Karpas-422 (cell line): ENCODE results near the gene ADO. TPM values are rescaled to one million over a fixed set of nuclear protein-coding genes. Genes with fewer than 3 reads are reported as not detected.

Experiments
- DNase-seq: peaks from one replicate; pipeline ENCODE4 v3.0.0-alpha.2; 2015
- H2AFZ ChIP-seq: fragments of 200-600 bp; sonication (generic); 2 replicates; pipeline ENCODE4 v1.6.1; 2014; ENCODE audit warnings: antibody characterized with exemption, low read length, mixed read lengths
- H3K27ac ChIP-seq: fragments of 200-600 bp; sonication (generic); 2 replicates; pipeline ENCODE4 v1.5.1; 2014; ENCODE audit warnings: mild to moderate bottlenecking, low read length, moderate library complexity
- H3K27me3 ChIP-seq: fragments of 200-600 bp; sonication (generic); 2 replicates; pipeline ENCODE4 v1.6.1; 2014; ENCODE audit warnings: low read length, mixed read lengths
- H3K36me3 ChIP-seq: fragments of 200-600 bp; sonication (generic); 2 replicates; pipeline ENCODE4 v1.6.1; 2014; ENCODE audit warnings: low read length, mixed read lengths; ENCODE audit not compliant: insufficient read depth
- H3K4me1 ChIP-seq: fragments of 200-600 bp; sonication (generic); 2 replicates; pipeline ENCODE4 v1.6.1; 2014; ENCODE audit warnings: mild to moderate bottlenecking, low read length, mixed read lengths
- H3K4me2 ChIP-seq: fragments of 200-600 bp; sonication (generic); 2 replicates; pipeline ENCODE4 v1.6.1; 2014; ENCODE audit warnings: low read length, low read depth, mild to moderate bottlenecking; ENCODE audit not compliant: poor library complexity, severe bottlenecking
- H3K4me3 ChIP-seq: fragments of 200-600 bp; sonication (generic); 2 replicates; pipeline ENCODE4 v1.5.1; 2014; ENCODE audit warnings: mild to moderate bottlenecking, antibody characterized with exemption, low read length, mixed read lengths
- H3K79me2 ChIP-seq: fragments of 200-600 bp; sonication (generic); 2 replicates; pipeline ENCODE4 v1.6.1; 2014; ENCODE audit warnings: mild to moderate bottlenecking, low read length, mixed read lengths
- H3K9ac ChIP-seq: fragments of 200-600 bp; sonication (generic); 2 replicates; pipeline ENCODE4 v1.6.0; 2014; ENCODE audit warnings: low read length
- H3K9me2 ChIP-seq: fragments of 200-600 bp; sonication (generic), shearing (Covaris generic); replicated peaks from 2 replicates; pipeline ENCODE4 v1.6.0; 2014; ENCODE audit warnings: mild to moderate bottlenecking, low read length, moderate library complexity; ENCODE audit not compliant: insufficient read depth
- H3K9me3 ChIP-seq: fragments of 300-700, 200-600 bp; sonication (generic); 2 replicates; pipeline ENCODE4 v1.6.1; 2014; ENCODE audit warnings: low read length, mixed read lengths
- H4K20me1 ChIP-seq: fragments of 200-600 bp; sonication (generic); 2 replicates; pipeline ENCODE4 v1.6.1; 2014; ENCODE audit warnings: mild to moderate bottlenecking, antibody characterized with exemption, low read length, low read depth; ENCODE audit not compliant: insufficient read depth
- total RNA-seq: library from RNA; depleted of rRNA; stranded (reverse); fragments of >200 nt; shearing (Covaris generic); gene quantifications from 2 replicates; pipeline ENCODE4 v1.2.3, GENCODE V29; 2014; ENCODE audit warnings: low replicate concordance; rRNA removed

The ADO gene
- total RNA-seq = 16.4 and 16.5 TPM in 2 replicates

DNA sequence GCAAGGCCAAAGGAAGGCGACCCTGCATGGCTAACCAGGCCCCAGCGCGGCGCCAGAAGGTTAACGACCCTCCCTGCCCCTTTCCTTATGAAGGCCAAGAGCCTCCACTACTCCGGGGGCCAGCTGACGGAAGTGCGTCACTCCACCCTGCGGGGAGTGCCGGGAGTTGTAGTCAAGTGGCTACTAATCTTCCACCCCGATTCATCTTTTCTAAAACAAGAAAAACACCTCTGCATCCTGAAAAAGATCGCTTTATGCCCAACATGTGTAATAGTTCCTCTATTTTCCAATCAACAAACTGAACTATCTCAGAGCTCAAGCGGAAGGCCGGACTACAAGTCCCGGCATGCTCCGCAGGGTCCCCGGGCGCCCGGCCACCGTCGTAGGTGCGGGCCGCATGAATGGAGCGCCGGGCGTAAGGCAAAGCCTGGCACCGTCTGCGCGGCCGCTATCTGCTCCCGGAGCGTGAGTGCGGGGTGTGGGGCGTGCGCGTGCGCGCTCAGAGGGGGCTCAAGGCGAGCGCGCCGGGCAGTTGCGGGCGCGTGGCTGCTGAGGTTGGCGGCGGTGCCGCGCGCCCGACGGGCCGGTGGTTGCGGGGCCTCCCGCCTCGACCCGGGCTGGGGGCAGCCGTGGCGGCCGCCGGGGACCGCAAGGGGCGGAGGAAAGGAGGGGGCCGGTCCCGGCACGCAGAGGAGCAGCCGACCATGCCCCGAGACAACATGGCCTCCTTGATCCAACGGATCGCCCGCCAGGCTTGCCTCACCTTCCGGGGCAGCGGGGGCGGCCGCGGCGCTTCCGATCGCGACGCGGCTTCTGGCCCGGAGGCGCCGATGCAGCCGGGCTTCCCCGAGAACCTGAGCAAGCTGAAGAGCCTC, at the start of gene ADO:
Gene ADO (plus strand): TSS at position 365 of the 875 bp plus-strand sequence. CDS start 340 bp downstream, at position 705.
- no peaks in the 10 kb centered on the region for H3K27me3 ChIP-seq
- no peaks in the 10 kb centered on the region for H3K9me2 ChIP-seq
- peaks cover 42% of the 10 kb centered on the region for H4K20me1 ChIP-seq

DNA sequence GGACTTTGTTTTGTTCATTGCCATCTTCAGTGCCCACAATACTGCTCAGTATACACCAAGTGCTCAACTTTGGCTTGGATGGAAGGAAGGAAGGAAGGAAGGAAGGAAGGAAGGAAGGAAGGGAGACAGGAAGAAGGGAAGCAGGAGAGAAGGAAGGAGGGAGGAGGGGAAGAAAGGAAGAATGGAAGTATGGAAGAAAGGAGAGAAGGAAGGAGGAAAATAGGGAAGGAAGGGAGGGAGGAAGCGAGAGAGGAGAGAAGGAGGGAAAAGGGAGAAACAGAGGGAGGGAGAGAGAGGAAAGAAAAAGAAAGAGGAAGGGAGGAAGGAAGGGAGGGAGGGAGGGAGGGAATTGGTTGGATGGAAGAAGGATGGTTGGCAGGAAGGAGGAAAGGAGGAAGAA, 49.6 kb upstream of the ADO start:
- Histone ChIP-seq H3K9ac (no peak overlapping the region), H3K4me2 (no peak overlapping the region), H3K27me3 (no peaks in the 10 kb centered on the region), H3K9me2 (no peaks in the 10 kb centered on the region), H3K27ac (no peak overlapping the region), H3K4me1 (no peaks in the 10 kb centered on the region), H3K9me3 (no peaks in the 10 kb centered on the region), H3K36me3 (no peaks in the 10 kb centered on the region), H4K20me1 (no peaks in the 10 kb centered on the region), H3K79me2 (no peaks in the 10 kb centered on the region), H3K4me3 (no peak overlapping the region), H2AFZ (no peak overlapping the region)
- no peak for DNase-seq

More for the DNA sequence above, at the start of gene ADO:
- Histone ChIP-seq H3K4me1 (peaks cover 30% of the 10 kb centered on the region), H3K79me2 (peaks cover 18% of the 10 kb centered on the region), H3K4me2 (peak within 1 kb of the TSS; percentile 96), H3K36me3 (peaks cover 26% of the 10 kb centered on the region), H2AFZ (peak within 1 kb of the TSS; percentile 69), H3K9me3 (no peaks in the 10 kb centered on the region), H3K9ac (peak within 1 kb of the TSS; percentile 86), H3K4me3 (peak within 1 kb of the TSS; percentile 97), H3K27ac (peak within 1 kb of the TSS; percentile 53; the same call in 1 of the 2 replicates)
- DNase-seq = peak; percentile 94

DNA sequence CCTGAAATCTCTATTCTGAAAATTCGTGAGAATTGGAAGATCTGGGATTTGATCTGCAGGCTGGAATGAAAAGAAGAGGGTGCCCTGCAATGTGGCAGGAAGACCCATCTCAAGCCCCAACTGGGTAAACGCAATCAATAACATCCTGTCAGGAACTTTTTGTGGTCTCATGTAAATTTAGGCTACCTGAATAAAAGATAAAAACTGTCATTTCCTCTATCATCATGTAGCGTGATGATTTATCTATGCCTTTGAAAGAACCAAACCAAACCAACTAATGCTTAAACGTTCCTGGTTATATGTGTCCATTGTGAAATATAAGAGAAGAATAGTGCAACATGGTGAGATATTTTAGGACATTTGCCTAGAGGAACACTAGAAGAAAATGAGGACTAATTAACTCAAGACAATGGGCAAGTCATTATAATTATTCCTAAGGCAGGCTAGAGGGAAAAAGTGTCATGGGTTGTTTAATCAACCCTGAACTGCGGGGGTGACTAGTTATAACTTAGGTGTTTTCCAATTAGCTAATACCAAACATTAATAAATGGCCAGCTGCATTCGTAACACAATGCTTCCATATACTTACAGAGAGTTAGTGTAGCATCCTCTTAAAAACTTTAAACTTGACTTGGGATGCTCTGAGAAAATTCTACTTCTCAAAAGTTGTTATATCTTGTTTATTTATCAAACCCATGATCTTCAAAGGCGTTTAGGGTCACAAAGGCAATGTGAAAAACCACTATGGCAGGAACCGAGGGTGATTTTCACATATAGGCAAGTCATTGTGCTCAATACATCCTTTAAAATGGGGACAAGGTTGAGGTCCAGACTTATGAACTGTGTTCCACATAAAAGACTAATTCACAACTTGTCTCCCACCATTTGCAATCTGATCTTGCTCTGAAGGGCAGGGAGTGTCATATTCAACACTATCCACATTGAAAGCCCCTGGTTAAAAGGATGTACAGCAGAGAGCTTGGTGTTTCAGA, 48.6 kb upstream of the ADO start:
- no peak overlapping the region for H3K9ac ChIP-seq
- H3K27ac ChIP-seq = no peak overlapping the region
- no peak overlapping the region for H3K4me3 ChIP-seq
- DNase-seq = no peak
- no peaks in the 10 kb centered on the region for H3K9me2 ChIP-seq
- no peaks in the 10 kb centered on the region for H3K4me1 ChIP-seq
- H2AFZ ChIP-seq = no peak overlapping the region
- H4K20me1 ChIP-seq = no peaks in the 10 kb centered on the region
- no peaks in the 10 kb centered on the region for H3K36me3 ChIP-seq
- H3K79me2 ChIP-seq = no peaks in the 10 kb centered on the region
- no peaks in the 10 kb centered on the region for H3K9me3 ChIP-seq
- no peaks in the 10 kb centered on the region for H3K27me3 ChIP-seq
- H3K4me2 ChIP-seq = no peak overlapping the region

DNA sequence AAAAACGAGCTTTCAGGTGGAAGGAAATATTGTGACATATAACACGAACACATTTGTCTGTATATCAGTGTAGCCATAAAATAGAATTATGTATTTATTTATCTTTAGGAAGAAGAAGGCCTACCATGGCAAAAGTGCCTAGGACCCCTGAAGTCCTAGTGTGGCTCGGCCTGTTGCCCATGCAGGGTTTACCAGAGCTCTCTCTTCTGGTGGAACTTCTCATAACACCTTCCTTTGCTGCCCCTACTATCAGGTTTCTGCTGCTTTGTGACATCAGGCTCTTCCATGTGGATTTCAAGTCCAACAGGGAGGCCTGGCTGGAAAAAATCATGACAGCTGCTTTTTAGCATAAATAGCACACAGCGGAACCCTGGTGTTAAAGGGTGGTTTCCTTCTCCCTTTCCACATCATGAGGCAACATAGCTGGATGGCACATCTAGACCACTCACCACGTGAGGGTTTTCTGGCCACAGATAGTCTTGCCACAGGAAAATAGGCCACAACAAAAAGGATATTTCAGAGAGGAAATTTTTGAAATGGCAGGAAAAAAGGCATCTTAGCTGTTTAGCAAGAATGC, 44.8 kb upstream of the ADO start:
- no peak overlapping the region for H3K4me3 ChIP-seq
- DNase-seq = no peak
- H3K4me2 ChIP-seq = no peak overlapping the region
- H4K20me1 ChIP-seq = no peaks in the 10 kb centered on the region
- no peaks in the 10 kb centered on the region for H3K4me1 ChIP-seq
- no peaks in the 10 kb centered on the region for H3K27me3 ChIP-seq
- H3K9me3 ChIP-seq = no peaks in the 10 kb centered on the region
- no peak overlapping the region for H3K27ac ChIP-seq
- H3K79me2 ChIP-seq = no peaks in the 10 kb centered on the region
- H3K36me3 ChIP-seq = no peaks in the 10 kb centered on the region
- H2AFZ ChIP-seq = no peak overlapping the region
- H3K9ac ChIP-seq = no peak overlapping the region
- no peaks in the 10 kb centered on the region for H3K9me2 ChIP-seq

DNA sequence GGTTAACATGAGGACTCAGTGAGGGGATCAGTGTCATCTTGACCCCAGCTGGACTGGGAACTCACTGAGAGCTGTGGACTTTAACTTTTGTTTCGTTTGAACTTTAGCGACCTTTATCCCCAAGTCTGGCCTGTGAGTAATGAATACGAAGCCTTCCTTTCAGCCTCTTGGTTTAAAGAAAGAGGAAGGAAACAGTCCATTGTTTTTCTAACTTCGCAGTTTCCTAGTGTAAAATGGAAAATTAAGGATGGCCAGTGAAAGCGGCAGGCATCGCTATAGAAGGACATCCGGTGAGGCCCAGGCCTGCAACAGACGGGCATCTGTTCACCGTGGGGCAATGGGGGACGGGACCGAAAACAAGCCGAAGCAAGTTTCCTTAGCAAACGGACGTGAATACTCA, 44.1 kb upstream of the ADO start:
- H3K9me3 ChIP-seq = no peaks in the 10 kb centered on the region
- H3K36me3 ChIP-seq = no peaks in the 10 kb centered on the region
- no peak overlapping the region for H3K4me3 ChIP-seq
- H3K27ac ChIP-seq = no peak overlapping the region
- H3K9me2 ChIP-seq = no peaks in the 10 kb centered on the region
- H2AFZ ChIP-seq = no peak overlapping the region
- no peak for DNase-seq
- H3K4me2 ChIP-seq = no peak overlapping the region
- H3K27me3 ChIP-seq = no peaks in the 10 kb centered on the region
- no peaks in the 10 kb centered on the region for H3K79me2 ChIP-seq
- H4K20me1 ChIP-seq = no peaks in the 10 kb centered on the region
- H3K9ac ChIP-seq = no peak overlapping the region
- H3K4me1 ChIP-seq = no peaks in the 10 kb centered on the region

DNA sequence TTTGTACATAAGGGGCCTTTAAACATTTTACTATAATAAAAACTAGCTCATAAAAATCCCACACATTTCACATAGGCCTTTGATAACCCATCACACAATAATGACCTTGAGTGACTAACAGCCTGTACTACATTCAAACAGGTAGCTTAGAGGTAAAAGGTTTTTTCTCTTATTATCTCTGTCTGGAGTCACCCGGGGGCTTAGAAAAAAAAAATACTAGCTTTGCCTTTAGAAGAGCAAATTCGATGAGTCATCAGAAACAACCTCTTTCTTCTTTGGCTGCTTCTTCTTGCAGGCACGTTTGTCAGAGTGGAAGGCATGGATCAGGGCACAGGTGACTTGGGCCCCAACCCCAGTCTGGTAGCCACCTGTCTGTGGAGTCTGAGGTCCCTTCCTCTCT, 43.4 kb upstream of the ADO start:
- Histone ChIP-seq H3K79me2 (no peaks in the 10 kb centered on the region), H3K4me2 (no peak overlapping the region), H3K9me3 (no peaks in the 10 kb centered on the region), H3K9me2 (no peaks in the 10 kb centered on the region), H3K9ac (no peak overlapping the region), H2AFZ (no peak overlapping the region), H3K4me3 (no peak overlapping the region), H3K36me3 (no peaks in the 10 kb centered on the region), H3K27ac (no peak overlapping the region), H3K27me3 (no peaks in the 10 kb centered on the region), H3K4me1 (no peaks in the 10 kb centered on the region), H4K20me1 (no peaks in the 10 kb centered on the region)
- DNase-seq = no peak

DNA sequence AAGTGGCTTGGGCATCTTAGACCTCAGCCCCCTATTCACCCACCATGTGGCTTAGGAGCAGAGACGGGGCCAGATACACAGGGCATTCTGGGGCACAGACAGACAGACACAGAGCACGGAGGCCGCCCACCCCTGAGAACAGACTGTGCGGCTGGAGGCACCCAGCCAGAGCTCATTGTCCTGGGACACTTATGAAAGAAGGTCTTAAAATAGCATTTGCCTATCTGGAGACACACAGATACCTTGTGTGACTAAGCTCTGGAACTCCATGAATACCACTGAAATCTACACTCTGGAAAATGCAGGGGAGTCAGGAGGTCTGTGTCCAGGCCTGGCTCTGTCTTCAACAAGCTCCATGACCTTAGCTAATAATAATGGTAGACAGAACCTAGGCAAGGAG, 41.4 kb upstream of the ADO start:
- DNase-seq = no peak
- Histone ChIP-seq H3K9ac (no peak overlapping the region), H3K27ac (no peak overlapping the region), H3K9me2 (no peaks in the 10 kb centered on the region), H3K4me3 (no peak overlapping the region), H3K4me2 (no peak overlapping the region), H3K4me1 (no peaks in the 10 kb centered on the region), H3K36me3 (no peaks in the 10 kb centered on the region), H3K27me3 (no peaks in the 10 kb centered on the region), H3K79me2 (no peaks in the 10 kb centered on the region), H4K20me1 (no peaks in the 10 kb centered on the region), H3K9me3 (no peaks in the 10 kb centered on the region), H2AFZ (no peak overlapping the region)

DNA sequence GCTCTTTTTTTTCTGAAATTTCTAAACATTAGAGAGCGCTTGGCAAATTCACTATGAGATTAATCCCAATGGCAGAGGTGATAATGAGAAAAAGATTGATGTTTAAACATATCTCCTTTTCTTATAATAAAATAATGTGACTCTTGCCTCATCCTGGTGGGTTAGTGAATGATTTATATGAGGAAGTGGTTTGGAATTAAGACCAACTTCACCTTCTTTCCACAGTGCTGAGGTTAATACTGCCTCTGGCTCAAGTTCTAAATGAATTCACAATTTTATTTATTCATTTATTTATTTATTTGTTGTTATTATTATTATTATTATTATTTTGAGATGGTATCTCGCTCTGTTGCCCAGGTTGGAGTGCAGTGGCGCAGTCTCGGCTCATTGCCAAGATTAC, 40.5 kb upstream of the ADO start:
- H3K4me1 ChIP-seq = no peaks in the 10 kb centered on the region
- DNase-seq = no peak
- H3K4me2 ChIP-seq = no peak overlapping the region
- no peak overlapping the region for H3K4me3 ChIP-seq
- H3K36me3 ChIP-seq = no peaks in the 10 kb centered on the region
- H3K9me3 ChIP-seq = no peaks in the 10 kb centered on the region
- no peaks in the 10 kb centered on the region for H3K27me3 ChIP-seq
- H3K27ac ChIP-seq = no peak overlapping the region
- H4K20me1 ChIP-seq = no peaks in the 10 kb centered on the region
- no peaks in the 10 kb centered on the region for H3K79me2 ChIP-seq
- H2AFZ ChIP-seq = no peak overlapping the region
- no peak overlapping the region for H3K9ac ChIP-seq
- H3K9me2 ChIP-seq = no peaks in the 10 kb centered on the region
